ENCODE data around the gene PNO1. TPM values are rescaled to one million over a fixed set of nuclear protein-coding genes. Genes with fewer than 3 reads are reported as not detected.

PNO1 gene
- total and polyA plus RNA-seq, 9 of the 15 experiments (the other 6 are each of a cell fraction or from before 2014, with no cell fraction given), result 11.8 to 81.7 (median 41.1) TPM

- no peak for TF ChIP-seq FOXM1 (IDR thresholded peaks at IDR 0.05; ENCODE audit: low read depth)
- TF ChIP-seq FOXM1 (CRISPR knock-in tag; IDR thresholded peaks at IDR 0.05; ENCODE audit: low read depth), result no peak
- TF ChIP-seq RB1 (IDR thresholded peaks at IDR 0.05; ENCODE audit: low read depth), result 0 out of 2 replicates have a peak, but pooled peaks have one; percentile 31
- no peak for TF ChIP-seq PHB2 (IDR thresholded peaks at IDR 0.05; ENCODE audit: low read depth)
- 0 out of 2 replicates have a peak, but pooled peaks have one; percentile 25 for TF ChIP-seq CHAMP1 (IDR thresholded peaks at IDR 0.05)
- no peak for TF ChIP-seq MAFG (tag; conservative IDR thresholded peaks at IDR 0.05)
- no peak for TF ChIP-seq RBBP5 (IDR thresholded peaks at IDR 0.05; ENCODE audit: borderline replicate concordance, insufficient read depth, low read length, poor library complexity, severe bottlenecking)
- TF ChIP-seq TCF3 (CRISPR knock-in tag; IDR thresholded peaks at IDR 0.05), result no peak
- TF ChIP-seq ESRRA (IDR thresholded peaks at IDR 0.05; ENCODE audit: borderline replicate concordance, low read depth), result no peak
- TF ChIP-seq RBM39 (optimal IDR thresholded peaks at IDR 0.05; ENCODE audit: low read depth, low read length), result no peak
- no peak for TF ChIP-seq GTF2B (IDR thresholded peaks at IDR 0.05; ENCODE audit: extremely low read depth, insufficient read length)
- TF ChIP-seq KDM2B (CRISPR knock-in tag; IDR thresholded peaks at IDR 0.05), result no peak
- TF ChIP-seq ATF2 (CRISPR knock-in tag; IDR thresholded peaks at IDR 0.05), result no peak
- peak; percentile 29; the same call in 1 of the 2 replicates for TF ChIP-seq ZNF592 (IDR thresholded peaks at IDR 0.05)
- no peak for TF ChIP-seq YY1 (IDR thresholded peaks at IDR 0.05; ENCODE audit: borderline replicate concordance in 1 of 3, control insufficient read depth in 1 of 3, extremely low read depth in 1 of 3, insufficient read depth in 3 of 3, insufficient read length in 1 of 3, insufficient replicate concordance in 2 of 3, low read depth in 1 of 3, low read length in 2 of 3)
- no peak for TF ChIP-seq ZNF785 (CRISPR knock-in tag; IDR thresholded peaks at IDR 0.05)
- no peak for TF ChIP-seq ZNF57 (CRISPR knock-in tag; IDR thresholded peaks at IDR 0.05)
These were observed 28.0 kb downstream of the PNO1 start (continued) for GRCh38 chr2:68185541-68186164.
